Measurements from ENCODE around the gene ATF6B. TPM values are rescaled to one million over a fixed set of nuclear protein-coding genes. Genes with fewer than 3 reads are reported as not detected.

The ATF6B gene
- total RNA-seq, 4 donors from 2014 or later: 41.5 to 63.5 (median 57.3) TPM

- Histone ChIP-seq H3K4me3 (replicated peaks in 1 of 3) (peak overlapping the region in 1 of 3 donors; percentile 23), H3K27me3 (no peaks in the 10 kb centered on the region), H3K27ac (peak overlapping the region in 1 of 3 donors; percentile 31), H3K4me1 (peaks cover 25 to 26% of the 10 kb centered on the region in 2 donors), H3K36me3 (no peaks in the 10 kb centered on the region), H3K9me3 (no peaks in the 10 kb centered on the region)
- 46 to 52% methylated on average over 8 of the region's 8 CpGs for WGBS, 2 donors
- no peak for TF ChIP-seq POLR2A (IDR thresholded peaks at IDR 0.05)
- no peak for TF ChIP-seq CTCF (IDR thresholded peaks at IDR 0.05)
- intact Hi-C loops (cut with DNase I): loop anchor here (5.0 to 10.0 kb wide), 2 partner anchors 34 to 107 kb away; no protein-coding TSS in a partner anchor
- DNase-seq: no peak
Observed at GRCh38 chr6:32151181-32151862, 23.3 kb upstream of the ATF6B start.

GRCh38 chr6:32149932-32150870 lies 22.2 kb upstream of the ATF6B start:
- Histone ChIP-seq H3K4me1 (peaks cover 20 to 25% of the 10 kb centered on the region in 2 donors), H3K36me3 (no peaks in the 10 kb centered on the region), H3K9me3 (no peaks in the 10 kb centered on the region), H3K4me3 (replicated peaks in 1 of 3) (no peak overlapping the region), H3K27me3 (no peaks in the 10 kb centered on the region), H3K27ac (no peak overlapping the region)
- DNase-seq: no peak
- WGBS, 2 donors: 61 to 64% methylated on average over 27 to 31 of the region's 55 CpGs
- intact Hi-C loops (cut with DNase I): loop anchor here (5.0 to 10.0 kb wide), 2 partner anchors 33 to 105 kb away; no protein-coding TSS in a partner anchor
- TF ChIP-seq CTCF (IDR thresholded peaks at IDR 0.05) (no peak), POLR2A (IDR thresholded peaks at IDR 0.05) (no peak)

- no peak for DNase-seq
- Histone ChIP-seq H3K27me3 (no peaks in the 10 kb centered on the region), H3K9me3 (no peaks in the 10 kb centered on the region), H3K36me3 (no peaks in the 10 kb centered on the region), H3K4me1 (peaks cover 15 to 19% of the 10 kb centered on the region in 2 donors), H3K27ac (no peak overlapping the region), H3K4me3 (replicated peaks in 1 of 3) (no peak overlapping the region)
- WGBS, 2 donors: 51 to 52% methylated on average over 44 to 47 of the region's 47 CpGs
- TF ChIP-seq POLR2A (IDR thresholded peaks at IDR 0.05) (no peak), CTCF (IDR thresholded peaks at IDR 0.05) (no peak)
- intact Hi-C loops (cut with DNase I): no loop called here
Observed at GRCh38 chr6:32149092-32149755, 21.2 kb upstream of the ATF6B start.

DNA sequence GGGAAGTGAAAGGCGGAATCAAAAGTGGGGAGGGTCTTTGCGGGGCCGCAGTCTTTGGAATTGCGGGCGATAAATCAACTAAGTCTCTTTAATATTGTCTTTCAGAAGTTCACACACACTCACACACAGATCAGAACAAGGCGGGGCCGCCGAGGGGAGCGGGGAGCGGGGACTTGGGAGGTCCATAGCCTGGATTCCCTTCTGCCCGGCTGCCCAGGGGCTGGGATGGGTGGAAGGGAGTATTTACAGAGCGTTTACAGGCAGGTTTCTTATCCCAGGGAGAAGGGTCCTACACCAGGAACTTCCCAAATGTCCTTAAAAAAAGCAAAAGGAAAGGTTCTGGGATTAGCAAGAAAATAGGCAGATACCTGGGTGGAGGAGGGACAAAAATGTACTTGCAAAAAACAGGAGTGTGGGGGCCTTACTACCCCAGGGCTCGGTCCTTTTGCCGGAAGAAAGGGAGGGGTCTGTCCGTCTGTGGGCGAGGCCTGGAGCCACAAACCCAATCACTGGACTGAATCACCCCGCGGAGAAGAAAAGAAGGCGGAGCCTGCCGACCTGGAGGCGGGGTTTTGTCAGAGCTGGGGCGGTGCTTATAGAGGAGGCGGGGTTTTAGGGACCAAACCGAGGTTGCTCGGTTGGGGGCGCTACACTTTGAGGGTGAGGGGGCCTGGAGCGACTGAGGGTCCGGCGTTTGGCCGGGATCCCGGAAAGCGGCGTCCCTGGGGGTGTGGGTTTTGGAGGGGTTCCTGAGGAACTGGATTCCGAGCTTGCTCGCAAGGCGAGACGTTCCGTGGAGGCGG lies 20.4 kb upstream of the ATF6B start:
- Histone ChIP-seq H3K36me3 (no peaks in the 10 kb centered on the region), H3K9me3 (no peaks in the 10 kb centered on the region), H3K27ac (no peak overlapping the region), H3K27me3 (no peaks in the 10 kb centered on the region), H3K4me1 (peaks cover 14 to 15% of the 10 kb centered on the region in 2 donors), H3K4me3 (replicated peaks in 1 of 3) (no peak overlapping the region)
- WGBS, 2 donors: 28 to 33% methylated on average over 39 of the region's 39 CpGs
- DNase-seq: peak; percentile 30 to 57
- intact Hi-C loops (cut with DNase I): no loop called here
- no peak for TF ChIP-seq POLR2A (IDR thresholded peaks at IDR 0.05)
- TF ChIP-seq CTCF (IDR thresholded peaks at IDR 0.05): no peak
